Fibroblast of lung (primary cell): ENCODE data around the gene CSRNP3. TPM values are rescaled to one million over a fixed set of nuclear protein-coding genes. Genes with fewer than 3 reads are reported as not detected.
A peak's percentile ranks its signal among the peaks of the same experiment; 100 is the strongest.

Experiments used
- DNase-seq, 2 donors: peaks; one replicate each; pipeline versions ENCODE4 v3.0.0 to v3.0.0-alpha.2; 2010; ENCODE audit warnings: low read depth in 2 of 2
- H2AFZ ChIP-seq: 2 replicates; pipeline ENCODE4 v1.5.1; 2012; ENCODE audit warnings: low read length, control low read depth, inconsistent platforms
- H3K27ac ChIP-seq: 2 replicates; pipeline ENCODE4 v1.5.1; 2011; ENCODE audit warnings: low read length, control low read depth; ENCODE audit not compliant: insufficient read depth
- H3K27me3 ChIP-seq: 2 replicates; pipeline ENCODE4 v1.5.1; 2011; ENCODE audit warnings: mild to moderate bottlenecking, low read length; ENCODE audit not compliant: control insufficient read depth, insufficient read depth
- H3K36me3 ChIP-seq: 2 replicates; pipeline ENCODE4 v1.5.1; 2011; ENCODE audit warnings: low read length; ENCODE audit not compliant: control insufficient read depth, insufficient read depth
- H3K4me1 ChIP-seq: 2 replicates; pipeline ENCODE4 v1.5.1; 2011; ENCODE audit warnings: low read length; ENCODE audit not compliant: control insufficient read depth, insufficient read depth; ENCODE audit errors: extremely low read depth
- H3K4me2 ChIP-seq: 2 replicates; pipeline ENCODE4 v1.5.1; 2011; ENCODE audit warnings: low read length, control low read depth; ENCODE audit not compliant: insufficient read depth; ENCODE audit errors: extremely low read depth
- H3K4me3 ChIP-seq, 4 experiments: fragments of 200-600 bp in 1 of 4; sonication (generic) in 1 of 4; replicated peaks in 1 of 4; 2 replicates each; pipeline ENCODE4 v1.5.1; 2011 to 2016; ENCODE audit warnings: low read length in 4 of 4, low read depth in 3 of 4, mild to moderate bottlenecking in 3 of 4, control low read depth in 2 of 4, inconsistent platforms in 1 of 4, mixed read lengths in 1 of 4; ENCODE audit not compliant: insufficient read depth in 1 of 4; ENCODE audit errors: control extremely low read depth in 1 of 4
- H3K79me2 ChIP-seq: 2 replicates; pipeline ENCODE4 v1.5.1; 2012; ENCODE audit warnings: mild to moderate bottlenecking, low read length, inconsistent platforms; ENCODE audit not compliant: control insufficient read depth, insufficient read depth
- H3K9ac ChIP-seq: 2 replicates; pipeline ENCODE4 v1.5.1; 2011; ENCODE audit warnings: mild to moderate bottlenecking, low read length, control low read depth; ENCODE audit not compliant: insufficient read depth
- H3K9me3 ChIP-seq: 2 replicates; pipeline ENCODE4 v1.5.1; 2012; ENCODE audit warnings: low read depth, low read length; ENCODE audit not compliant: control insufficient read depth, insufficient read depth
- H4K20me1 ChIP-seq: 2 replicates; pipeline ENCODE4 v1.5.1; 2011; ENCODE audit warnings: low read length; ENCODE audit not compliant: control insufficient read depth, insufficient read depth; ENCODE audit errors: extremely low read depth
- CTCF ChIP-seq, 2 donors: IDR thresholded peaks in 1 of 2; conservative IDR thresholded peaks in 1 of 2; 1 replicate in 1 of 2; 2 replicates in 1 of 2; pipeline ENCODE4 v1.5.1; 2011 to 2012; ENCODE audit warnings: low read length in 2 of 2, control low read depth in 1 of 2, inconsistent platforms in 1 of 2, low read depth in 1 of 2, mild to moderate bottlenecking in 1 of 2
- EZH2 ChIP-seq: IDR thresholded peaks from 2 replicates; pipeline ENCODE4 v1.5.1; 2012; ENCODE audit warnings: low read length, control low read depth, mild to moderate bottlenecking; ENCODE audit errors: missing control alignments
- polyA plus RNA-seq, 2 donors: library from polyadenylated mRNA; depleted of rRNA in 1 of 2; stranded (reverse) in 1 of 2; unstranded in 1 of 2; fragments of >200 nt; gene quantifications; 2 replicates each; pipeline ENCODE4 v1.2.1, GENCODE V29; 2011 to 2012; ENCODE audit warnings: missing spikeins in 1 of 2
- total RNA-seq: library from RNA; depleted of rRNA; stranded (reverse); fragments of >200 nt; gene quantifications from 2 replicates; pipeline ENCODE4 v1.2.1, GENCODE V29; 2014

Gene CSRNP3
- total and polyA plus RNA-seq, 2 donors (not counting 1 experiment from before 2014, with no cell fraction given), result 0.66 to 1.1 TPM

- TF ChIP-seq CTCF (conservative IDR thresholded peaks at IDR 0.05 in 1 of 2, IDR thresholded peaks at IDR 0.05 in 1 of 2; ENCODE audit: low read depth in 1 of 2, low read length in 2 of 2) (no peak), EZH2 (no peak)
- Histone ChIP-seq H3K27ac (no peak overlapping the region), H3K9me3 (no peaks in the 10 kb centered on the region), H3K9ac (no peak overlapping the region), H2AFZ (no peak overlapping the region), H4K20me1 (no peaks in the 10 kb centered on the region), H3K4me3 (no peak overlapping the region), H3K27me3 (no peaks in the 10 kb centered on the region), H3K4me2 (no peak overlapping the region), H3K36me3 (no peaks in the 10 kb centered on the region), H3K4me1 (no peaks in the 10 kb centered on the region), H3K79me2 (no peaks in the 10 kb centered on the region)
- DNase-seq, result no peak
These were observed 1.6 kb upstream of the CSRNP3 start for GRCh38 chr2:165467921-165468320.

GRCh38 chr2:165470361-165470760 is 863 bp downstream of the CSRNP3 start:
- Histone ChIP-seq H3K9ac (no peak overlapping the region), H3K4me1 (no peaks in the 10 kb centered on the region), H3K79me2 (no peaks in the 10 kb centered on the region), H2AFZ (peak overlapping the region; percentile 45), H3K36me3 (no peaks in the 10 kb centered on the region), H3K4me2 (peak overlapping the region; percentile 39), H4K20me1 (no peaks in the 10 kb centered on the region), H3K9me3 (no peaks in the 10 kb centered on the region), H3K27ac (no peak overlapping the region), H3K4me3 (peak overlapping the region in 2 of 4 experiments; percentile 46 to 91), H3K27me3 (no peaks in the 10 kb centered on the region)
- no peak for TF ChIP-seq EZH2
- no peak for TF ChIP-seq CTCF (conservative IDR thresholded peaks at IDR 0.05 in 1 of 2, IDR thresholded peaks at IDR 0.05 in 1 of 2; ENCODE audit: low read depth in 1 of 2, low read length in 2 of 2)
- DNase-seq, result no peak

- no peaks in the 10 kb centered on the region for H3K4me1 ChIP-seq
- H2AFZ ChIP-seq, result no peak overlapping the region
- no peak overlapping the region for H3K27ac ChIP-seq
- DNase-seq, result peak in 1 of 2 donors; percentile 57
- no peak for TF ChIP-seq EZH2
- H3K79me2 ChIP-seq, result no peaks in the 10 kb centered on the region
- no peak overlapping the region for H3K9ac ChIP-seq
- no peaks in the 10 kb centered on the region for H3K9me3 ChIP-seq
- H3K4me3 ChIP-seq, result no peak overlapping the region
- no peak overlapping the region for H3K4me2 ChIP-seq
- no peaks in the 10 kb centered on the region for H4K20me1 ChIP-seq
- H3K27me3 ChIP-seq, result no peaks in the 10 kb centered on the region
- H3K36me3 ChIP-seq, result no peaks in the 10 kb centered on the region
These were observed 2.0 kb downstream of the CSRNP3 start for GRCh38 chr2:165471349-165471950.
